ENCODE results near the gene HOOK1. TPM values are rescaled to one million over a fixed set of nuclear protein-coding genes. Genes with fewer than 3 reads are reported as not detected.

The HOOK1 gene
- total RNA-seq, 1 experiment from 2014 or later = 42.0 TPM

DNA sequence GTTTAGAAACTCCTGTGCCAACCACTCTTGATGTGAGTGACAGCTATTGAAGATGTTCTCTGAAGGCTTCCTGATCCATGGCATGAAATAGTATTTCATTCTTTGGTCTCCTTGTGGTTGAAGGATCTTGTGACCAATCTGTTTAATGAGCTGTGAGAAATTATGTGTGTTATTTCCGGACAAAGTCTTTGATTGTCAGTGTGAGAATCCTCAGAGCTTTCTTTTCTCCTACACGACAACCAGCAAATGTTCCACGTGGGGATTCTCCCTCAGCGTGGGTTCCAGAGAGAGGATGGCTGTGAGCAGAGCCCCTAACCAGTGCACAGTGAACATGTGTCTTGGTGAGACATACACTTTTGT, 45.0 kb upstream of the HOOK1 start:
- Histone ChIP-seq H2AK5ac (ENCODE audit: insufficient read length, low read length) (no peak overlapping the region), H3K27ac (ENCODE audit: insufficient read length, low read depth, low read length) (no peak overlapping the region), H2BK15ac (ENCODE audit: low read depth, low read length) (no peak overlapping the region), H3K18ac (ENCODE audit: insufficient read length, low read depth, low read length) (no peak overlapping the region), H2BK5ac (ENCODE audit: insufficient read length, low read length) (no peak overlapping the region), H3K9ac (ENCODE audit: extremely low read depth, insufficient read length, low read length) (no peak overlapping the region), H3K56ac (ENCODE audit: insufficient read length, low read depth, low read length) (no peak overlapping the region), H3K27me3 (ENCODE audit: insufficient read depth, low read length) (no peaks in the 10 kb centered on the region), H3K9me3 (ENCODE audit: control insufficient read depth, low read depth, low read length) (no peaks in the 10 kb centered on the region), H2AFZ (ENCODE audit: low read length) (no peak overlapping the region), H3K14ac (ENCODE audit: insufficient read depth, low read length) (no peak overlapping the region), H2BK20ac (ENCODE audit: low read depth, low read length, poor library complexity, severe bottlenecking) (no peak overlapping the region), H3K4me1 (ENCODE audit: insufficient read depth, low read length) (no peaks in the 10 kb centered on the region), H3K4ac (ENCODE audit: low read depth, low read length) (no peak overlapping the region), H4K5ac (ENCODE audit: insufficient read length, low read depth, low read length) (no peak overlapping the region), H3T11ph (ENCODE audit: low read length) (no peak overlapping the region), H3K23ac (ENCODE audit: insufficient read length, low read depth, low read length) (no peak overlapping the region), H4K20me1 (ENCODE audit: control insufficient read depth, insufficient read depth, insufficient read length) (no peaks in the 10 kb centered on the region), H2BK120ac (ENCODE audit: low read depth, low read length, poor library complexity, severe bottlenecking) (no peak overlapping the region), H4K91ac (ENCODE audit: insufficient read length, low read depth, low read length) (no peak overlapping the region), H3K23me2 (ENCODE audit: insufficient read length, low read depth, low read length, poor library complexity, severe bottlenecking) (no peaks in the 10 kb centered on the region), H3K79me1 (ENCODE audit: insufficient read depth, low read depth, low read length, poor library complexity, severe bottlenecking) (no peaks in the 10 kb centered on the region), H2BK12ac (ENCODE audit: insufficient read length, low read depth, low read length) (no peak overlapping the region), H3K4me2 (ENCODE audit: insufficient read depth, insufficient read length, low read length) (no peak overlapping the region), H4K8ac (replicated peaks; ENCODE audit: insufficient read length, low read depth, low read length) (no peak overlapping the region), H3K79me2 (ENCODE audit: insufficient read depth, low read length) (no peaks in the 10 kb centered on the region)
- Mint-ChIP-seq H3K36me3 (ENCODE audit: insufficient read depth in 1 of 3, low read depth in 3 of 3) (no peaks in the 10 kb centered on the region), H3K4me1 (peaks cover 12 to 18% of the 10 kb centered on the region in 2 experiments), H3K27ac (no peak overlapping the region), H3K9me3 (no peaks in the 10 kb centered on the region), H3K4me3 (no peak overlapping the region), H3K27me3 (ENCODE audit: low read depth) (no peaks in the 10 kb centered on the region; the same call in 1 of the 2 replicates)
- no CpG with 5 or more reads among the region's 4 CpGs for WGBS (ENCODE audit: extremely low coverage, insufficient read length, low lambda C conversion rate)
- DNase-seq = no peak
- TF ChIP-seq, protein P1, sequence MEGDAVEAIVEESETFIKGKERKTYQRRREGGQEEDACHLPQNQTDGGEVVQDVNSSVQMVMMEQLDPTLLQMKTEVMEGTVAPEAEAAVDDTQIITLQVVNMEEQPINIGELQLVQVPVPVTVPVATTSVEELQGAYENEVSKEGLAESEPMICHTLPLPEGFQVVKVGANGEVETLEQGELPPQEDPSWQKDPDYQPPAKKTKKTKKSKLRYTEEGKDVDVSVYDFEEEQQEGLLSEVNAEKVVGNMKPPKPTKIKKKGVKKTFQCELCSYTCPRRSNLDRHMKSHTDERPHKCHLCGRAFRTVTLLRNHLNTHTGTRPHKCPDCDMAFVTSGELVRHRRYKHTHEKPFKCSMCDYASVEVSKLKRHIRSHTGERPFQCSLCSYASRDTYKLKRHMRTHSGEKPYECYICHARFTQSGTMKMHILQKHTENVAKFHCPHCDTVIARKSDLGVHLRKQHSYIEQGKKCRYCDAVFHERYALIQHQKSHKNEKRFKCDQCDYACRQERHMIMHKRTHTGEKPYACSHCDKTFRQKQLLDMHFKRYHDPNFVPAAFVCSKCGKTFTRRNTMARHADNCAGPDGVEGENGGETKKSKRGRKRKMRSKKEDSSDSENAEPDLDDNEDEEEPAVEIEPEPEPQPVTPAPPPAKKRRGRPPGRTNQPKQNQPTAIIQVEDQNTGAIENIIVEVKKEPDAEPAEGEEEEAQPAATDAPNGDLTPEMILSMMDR (conservative IDR thresholded peaks at IDR 0.05) = no peak

Data from H9 (cell line).